Ammon's horn (tissue), 1 donor: ENCODE measurements around the gene AVPR2.

Experiments used
- DNase-seq: peaks from one replicate; pipeline ENCODE4 v3.0.0-alpha.2; 2016; ENCODE audit warnings: low spot score

AVPR2 gene

DNA sequence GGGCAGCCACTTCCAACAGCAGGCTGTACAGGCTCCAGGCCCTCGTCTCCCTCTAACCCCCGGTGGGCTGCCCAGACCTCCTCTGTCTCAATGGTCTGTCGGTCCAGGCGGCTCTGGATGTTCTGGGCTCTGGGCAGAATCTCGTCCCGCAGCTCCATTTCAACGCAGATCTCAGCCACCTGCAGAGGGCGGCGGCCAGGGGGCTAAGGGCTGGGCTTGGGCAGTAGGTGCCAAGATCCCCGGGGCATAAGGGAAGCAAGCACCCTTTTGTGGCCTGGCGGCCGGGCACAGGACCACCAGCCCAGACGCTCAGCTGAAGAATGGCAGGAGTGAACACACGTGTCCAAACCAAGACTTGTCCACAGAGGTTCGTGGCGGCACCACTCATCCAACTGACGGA, 9.2 kb downstream of the AVPR2 start:
- DNase-seq = no peak

DNA sequence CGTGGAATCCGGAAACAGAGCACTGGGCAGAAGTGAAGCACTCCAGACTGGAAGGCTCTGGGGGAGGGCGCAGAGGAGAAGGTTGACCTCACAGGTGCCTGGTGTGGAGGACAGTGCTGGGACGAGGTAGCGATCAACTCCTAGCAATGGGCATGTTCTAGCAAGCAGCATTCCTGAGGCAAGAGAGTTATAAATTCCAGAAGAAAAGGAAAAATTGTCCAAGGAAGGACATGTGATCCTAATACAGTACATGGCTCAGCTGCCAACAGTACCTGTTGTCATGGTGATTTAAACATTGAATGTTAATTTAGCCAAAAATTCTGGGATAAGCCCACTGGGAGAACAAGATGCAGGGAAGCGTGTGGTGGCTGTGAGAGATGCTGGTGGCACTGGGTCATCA, 13.4 kb downstream of the AVPR2 start:
- DNase-seq = no peak

DNA sequence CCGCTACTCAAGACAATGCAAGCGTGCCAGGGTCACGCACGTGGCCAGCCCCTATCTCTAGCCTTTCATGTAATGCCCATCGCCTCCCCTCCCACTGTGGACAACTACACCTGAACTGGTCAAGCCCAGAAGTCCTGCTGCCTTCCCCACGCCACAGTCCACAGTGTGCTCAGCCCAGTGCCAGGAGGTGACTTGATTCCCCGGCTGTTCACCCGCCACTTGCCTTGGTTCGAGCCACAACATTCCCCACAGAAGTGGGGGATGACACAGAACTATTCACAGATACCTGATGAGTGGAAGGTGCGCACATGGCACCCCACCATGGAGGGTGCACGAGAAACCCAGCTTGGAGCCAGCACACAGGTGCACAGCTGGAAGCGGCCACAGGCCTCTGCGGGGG, 14.8 kb downstream of the AVPR2 start:
- DNase-seq = no peak

DNA sequence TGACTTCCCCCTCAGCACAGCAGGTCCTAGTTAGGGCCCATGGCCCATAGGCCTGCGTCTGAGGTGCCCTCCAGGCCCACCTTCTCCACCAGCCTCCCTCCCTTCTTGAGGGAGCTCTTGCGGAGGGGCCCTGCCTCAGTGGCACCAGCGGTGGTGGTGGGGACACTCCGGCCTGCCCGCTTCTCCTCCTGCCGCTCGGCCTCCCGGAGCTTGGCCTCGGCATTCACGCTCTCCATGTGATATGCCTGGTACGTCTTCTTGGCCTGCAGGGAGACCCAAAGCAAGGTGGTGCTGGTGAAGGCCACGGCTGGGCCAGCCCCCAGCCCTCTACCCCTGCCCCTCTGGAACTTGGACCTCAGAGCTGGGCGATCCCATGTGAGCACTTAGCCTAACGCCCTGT, 16.1 kb downstream of the AVPR2 start:
- DNase-seq = no peak

DNA sequence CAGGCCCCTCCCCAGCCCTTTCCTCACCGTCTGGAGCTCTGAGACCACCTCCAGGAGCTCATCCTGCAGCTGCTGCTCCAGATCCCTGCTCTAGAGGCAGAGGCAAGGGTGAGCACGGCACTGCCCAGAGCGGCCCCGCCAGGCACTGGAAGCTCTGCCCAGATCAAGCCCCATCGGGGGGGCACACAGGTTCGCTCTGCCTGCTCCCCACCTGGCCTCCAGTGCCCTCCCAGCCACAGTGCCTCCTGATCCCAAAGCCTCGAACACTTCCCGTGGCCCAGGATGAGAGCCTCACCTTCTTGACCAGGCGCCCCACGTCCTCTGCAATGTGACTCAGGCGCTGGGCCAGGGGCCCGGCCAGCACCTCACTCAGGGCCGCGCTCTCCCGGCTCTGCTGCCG, 16.6 kb downstream of the AVPR2 start:
- no peak for DNase-seq

DNA sequence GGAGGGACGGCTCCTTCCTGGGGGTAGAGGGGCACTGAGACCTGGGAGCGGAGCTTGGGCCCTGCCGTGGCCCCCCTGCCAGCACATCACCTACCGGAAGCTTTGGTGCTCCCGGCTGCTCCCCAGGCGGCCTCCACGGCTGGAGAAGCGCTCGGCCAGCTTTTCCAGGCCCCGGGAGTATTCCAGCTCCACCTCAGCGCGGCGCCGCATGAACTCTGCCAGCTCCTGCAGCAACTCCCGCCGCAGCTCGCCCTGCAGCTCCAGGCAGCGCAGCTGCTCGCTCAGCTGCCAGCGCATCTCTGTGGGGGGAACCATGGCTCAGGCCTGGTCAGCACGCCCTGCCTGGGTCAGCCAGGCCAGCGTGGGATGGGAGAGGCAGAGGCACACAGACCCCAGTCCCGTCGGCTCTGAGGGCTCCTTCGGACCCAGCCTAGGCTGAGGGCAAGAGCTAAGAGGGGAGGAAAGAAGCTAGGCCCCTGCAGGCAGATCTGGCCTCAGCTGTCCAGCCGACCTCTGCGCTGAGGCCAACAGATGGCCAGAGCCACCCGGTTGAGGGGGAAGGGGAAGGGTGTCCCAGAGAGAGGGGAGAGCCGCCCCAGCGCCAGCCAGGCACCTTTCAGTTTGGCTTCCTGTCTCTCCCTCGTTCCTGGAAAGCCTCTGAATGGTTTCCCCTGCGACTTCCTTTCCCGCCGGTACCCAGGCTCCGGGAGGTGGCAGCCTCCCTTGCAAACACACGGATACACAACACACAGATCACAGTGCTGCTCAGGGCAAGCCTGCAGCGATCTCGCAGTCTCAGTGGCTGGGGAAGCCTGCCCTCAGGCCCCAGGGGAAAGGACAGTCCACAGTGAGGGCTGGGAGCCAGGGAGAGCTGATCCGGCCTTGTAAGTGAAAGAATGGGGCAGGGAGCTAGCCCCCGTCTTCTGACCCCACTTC, 17.3 kb downstream of the AVPR2 start:
- DNase-seq = no peak

DNA sequence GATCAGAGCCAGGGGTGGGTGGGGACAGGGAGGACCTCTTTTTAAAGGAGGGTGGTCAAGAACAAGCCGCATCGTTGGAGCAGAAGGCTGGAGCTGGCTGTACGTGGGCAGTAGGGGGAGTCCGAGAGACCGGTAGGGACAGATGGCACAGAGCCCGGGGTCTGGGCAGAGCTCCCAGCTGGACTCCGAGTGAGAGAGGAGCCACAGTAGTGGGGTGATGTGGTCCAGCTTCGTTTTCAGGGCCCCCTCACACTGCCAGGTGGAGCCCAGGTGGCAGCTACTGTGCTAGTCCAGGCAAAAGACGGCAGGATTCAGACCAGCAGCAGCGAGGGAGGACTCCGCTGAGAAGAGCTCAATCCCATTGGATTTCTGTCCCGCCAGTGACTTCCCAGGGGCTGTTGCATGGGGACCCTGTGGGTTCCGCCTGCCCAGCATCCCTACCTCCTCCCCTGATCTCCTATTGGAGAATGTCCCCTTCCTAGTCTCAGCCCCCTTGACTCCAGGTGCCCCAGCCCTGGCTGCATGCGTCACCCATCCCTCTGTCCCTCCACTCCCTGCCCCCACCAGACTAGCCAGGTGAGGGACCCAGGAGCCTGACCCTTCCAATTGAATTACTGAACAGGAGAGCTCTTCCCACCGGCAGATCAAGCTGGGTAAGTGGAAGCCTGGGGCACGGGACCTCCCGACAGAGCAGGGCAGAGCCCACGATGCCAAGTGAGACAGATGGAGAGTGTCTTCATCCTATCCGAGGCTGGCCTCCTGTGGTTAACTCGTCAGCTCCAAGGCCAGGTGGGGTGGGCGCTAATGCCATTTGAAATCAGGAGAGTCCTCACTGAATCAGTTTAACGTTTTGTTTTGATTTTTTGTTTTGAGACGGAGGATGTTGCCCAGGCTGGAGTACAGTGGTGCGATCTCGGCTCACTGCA, 18.7 kb downstream of the AVPR2 start:
- peak; percentile 69 for DNase-seq

DNA sequence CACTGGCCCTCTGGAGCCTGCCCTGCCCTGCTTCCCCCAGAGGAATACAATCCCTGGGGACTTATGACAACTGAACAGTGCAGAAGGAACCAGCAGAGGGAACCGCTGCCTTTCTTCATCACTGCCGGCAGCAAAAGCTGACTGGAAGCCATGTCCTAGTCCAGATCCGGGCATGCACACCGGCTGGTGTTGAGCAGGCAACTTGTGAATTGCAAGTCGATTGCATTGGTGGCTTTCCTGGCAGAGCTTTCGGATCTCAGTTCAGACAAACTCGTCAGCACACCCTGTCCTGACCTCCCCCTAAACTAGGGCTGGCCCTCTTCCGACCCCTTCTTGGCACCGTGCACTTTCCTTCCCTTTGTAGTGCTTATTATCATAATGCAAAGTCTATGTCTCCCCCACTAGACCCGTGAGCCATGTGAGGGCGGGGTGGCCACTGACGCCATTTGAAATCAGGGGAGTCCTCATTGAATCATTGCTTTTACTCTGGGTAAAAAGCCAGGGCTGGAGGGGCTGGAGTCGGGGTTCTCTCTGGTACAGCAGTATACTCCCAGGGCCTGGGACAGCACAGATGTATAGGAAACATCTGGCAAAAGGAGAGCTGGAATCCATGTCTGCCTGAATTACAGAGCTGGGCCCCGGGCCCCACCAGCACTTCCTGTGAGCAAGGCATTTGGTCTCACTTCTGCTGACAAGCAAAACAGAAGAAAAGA, 19.8 kb downstream of the AVPR2 start:
- DNase-seq = peak; percentile 54

DNA sequence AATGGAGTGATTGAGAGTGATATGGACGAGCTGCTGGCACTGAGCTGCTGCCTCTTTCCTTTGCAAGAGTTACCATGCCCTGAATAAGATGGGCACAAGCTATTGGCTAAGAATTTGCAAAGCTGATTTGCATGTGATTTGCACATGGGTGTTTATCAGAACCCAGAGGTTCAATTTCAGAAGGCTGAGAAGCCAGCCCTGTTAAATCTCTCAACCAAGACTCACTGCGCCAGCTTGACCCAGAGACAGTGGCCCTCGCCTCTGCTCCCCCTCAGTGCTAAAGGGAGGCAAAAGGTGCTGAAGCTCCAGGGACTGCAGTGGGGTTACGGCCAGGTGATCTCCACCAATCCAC, 20.9 kb downstream of the AVPR2 start:
- DNase-seq = no peak

DNA sequence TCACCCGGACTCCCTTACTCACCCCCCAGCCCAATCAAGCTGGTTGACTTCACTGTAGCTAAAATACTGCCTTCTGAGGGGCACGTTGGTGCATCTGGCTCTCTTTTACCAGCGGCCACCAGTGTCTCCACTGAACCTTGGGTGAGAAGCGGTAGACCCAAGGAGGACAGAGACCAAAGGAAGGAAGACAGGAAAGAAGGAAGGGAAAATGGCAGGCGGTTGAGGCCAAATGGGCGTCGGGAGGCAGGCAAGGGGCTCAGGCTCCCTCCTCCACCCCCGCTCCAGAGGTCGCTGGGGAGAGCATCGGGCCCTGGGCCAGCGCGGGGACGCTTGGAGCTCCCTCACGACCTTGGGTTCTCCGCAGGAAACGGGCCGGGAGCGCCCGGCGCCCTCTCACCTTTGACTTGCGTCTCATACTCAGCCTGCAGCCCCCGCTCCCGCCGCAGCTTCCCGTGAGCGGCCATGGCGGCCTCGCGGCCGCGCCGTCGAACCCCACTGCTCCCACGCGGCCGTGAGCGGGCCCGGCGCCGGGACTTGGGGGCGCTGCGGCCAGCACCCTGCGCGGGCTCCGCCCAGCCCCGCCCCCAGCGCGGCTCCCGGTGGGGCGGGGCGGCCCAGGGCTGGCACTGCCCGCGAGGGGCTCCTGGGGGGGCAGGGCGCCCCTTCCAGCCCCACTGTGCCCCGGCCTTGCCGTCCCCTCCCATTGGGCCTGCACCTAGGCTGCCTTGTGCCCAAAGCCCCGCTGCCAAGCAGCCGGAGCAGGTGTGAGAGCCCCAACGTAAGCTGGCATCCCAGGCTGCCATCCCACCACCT, 21.5 kb downstream of the AVPR2 start, which contains the start of gene ARHGAP4:
TSS of gene ARHGAP4 (minus strand) at position 526 of the 813 bp plus-strand sequence. CDS start at position 464, 62 bp downstream.
- no peak for DNase-seq

DNA sequence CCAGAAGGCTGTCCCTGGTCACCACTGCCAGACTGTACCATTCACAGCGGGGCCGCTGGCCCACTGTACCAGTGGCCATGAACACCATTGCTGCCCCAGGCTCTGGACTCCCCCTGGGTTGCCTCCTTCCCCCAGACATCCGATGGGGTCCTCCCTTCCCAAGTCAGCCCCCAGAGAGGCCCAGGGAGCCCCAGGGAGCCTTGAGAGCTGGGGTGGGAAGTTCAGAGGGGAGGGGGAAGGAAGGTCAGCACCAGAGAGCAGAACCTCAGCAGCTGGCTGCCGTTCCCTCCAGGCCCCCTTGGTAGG, 22.0 kb downstream of the AVPR2 start:
- DNase-seq = no peak

DNA sequence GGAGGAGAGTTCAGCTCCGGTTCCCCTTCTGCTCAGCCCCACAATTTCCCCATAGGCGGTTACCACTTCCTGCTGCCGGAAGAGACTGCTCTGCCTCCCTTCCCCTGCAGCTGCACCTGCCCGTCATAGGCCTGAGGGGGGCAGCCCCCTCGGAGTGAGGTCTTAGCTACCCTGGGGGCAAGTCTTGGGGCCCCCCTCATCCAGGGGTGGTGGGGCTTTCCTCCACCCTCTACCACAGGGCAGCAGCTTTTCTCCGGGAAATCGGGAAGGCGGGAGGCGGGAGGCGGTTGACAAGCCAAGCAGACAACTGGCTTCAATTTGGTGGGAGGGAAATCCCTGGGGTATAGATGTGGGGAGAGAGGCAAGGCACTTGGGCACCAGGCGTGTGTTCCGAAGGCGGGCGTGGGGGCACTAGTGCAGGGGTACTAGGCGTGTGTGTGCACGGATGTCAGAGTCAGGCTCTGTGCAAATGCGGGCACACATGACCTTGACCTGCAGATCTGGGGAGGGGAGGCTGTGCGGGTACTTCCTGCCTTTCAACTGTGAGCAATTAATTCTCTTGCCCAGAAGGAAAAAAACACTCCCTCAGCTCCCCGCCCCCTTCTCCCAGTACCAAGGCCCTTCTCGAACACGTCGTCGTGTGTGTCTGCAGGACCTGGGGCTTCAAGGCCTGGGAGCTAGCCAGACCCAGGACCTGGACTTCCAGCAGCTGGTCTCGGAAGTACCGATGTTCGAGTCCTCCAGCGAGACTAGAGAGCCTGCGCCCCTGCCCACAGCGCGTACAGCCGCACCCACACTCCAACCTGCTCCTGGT, 22.6 kb downstream of the AVPR2 start:
- peak; percentile 50 for DNase-seq

DNA sequence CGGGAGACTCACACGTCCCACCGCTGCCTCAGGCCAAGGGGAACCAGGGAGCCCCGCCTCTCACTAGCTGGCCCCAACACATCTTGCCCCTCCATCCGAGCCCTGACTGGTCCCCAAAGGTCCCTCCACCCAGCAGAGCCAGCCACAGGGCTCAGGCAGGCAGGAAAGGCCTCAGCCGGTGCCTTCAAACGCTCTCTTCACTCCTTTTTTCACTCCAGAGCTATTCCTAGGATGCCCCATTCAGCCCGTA, 23.1 kb downstream of the AVPR2 start:
- DNase-seq = no peak

DNA sequence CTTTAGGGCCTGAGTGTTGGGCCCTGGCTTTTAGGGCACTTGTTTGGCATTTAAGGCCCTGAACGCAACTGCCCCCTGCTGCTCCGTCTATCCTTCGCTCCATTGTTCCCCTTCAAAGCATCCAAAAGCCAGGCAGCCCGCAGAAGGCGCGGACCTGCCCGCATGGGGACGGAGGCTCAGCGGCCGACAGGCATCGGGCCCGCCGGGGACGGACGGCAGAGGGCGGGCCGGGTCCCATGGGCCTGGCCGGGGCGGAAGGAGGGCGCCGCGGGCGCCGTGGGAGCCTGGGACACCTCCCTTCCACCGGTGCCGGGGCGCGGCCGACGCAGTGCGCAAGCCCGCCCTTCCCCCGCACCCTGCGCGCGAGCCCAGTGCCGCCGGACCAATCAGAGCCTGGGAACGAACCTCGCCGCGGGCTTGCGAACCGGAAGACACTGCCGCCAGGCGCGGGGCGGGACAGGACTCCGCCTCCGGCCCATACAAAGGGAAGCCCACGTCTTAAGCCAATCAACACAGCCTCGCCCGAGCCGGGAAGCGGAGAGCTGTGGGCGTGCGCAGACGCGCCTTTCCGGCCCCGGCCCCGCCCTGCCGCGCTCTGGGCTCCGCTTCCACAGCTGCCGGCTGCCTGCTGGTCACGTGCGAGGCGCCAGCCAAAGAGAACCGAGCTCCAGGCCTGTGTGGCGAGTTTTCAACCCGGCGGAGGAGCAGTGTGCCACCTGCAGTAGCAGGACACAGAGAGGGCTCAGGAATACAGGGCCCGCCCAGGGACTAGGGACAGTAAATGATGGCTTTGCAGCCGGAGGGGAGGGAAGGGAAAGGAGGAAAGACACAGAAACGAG, 23.7 kb downstream of the AVPR2 start:
- DNase-seq = peak; percentile 96

DNA sequence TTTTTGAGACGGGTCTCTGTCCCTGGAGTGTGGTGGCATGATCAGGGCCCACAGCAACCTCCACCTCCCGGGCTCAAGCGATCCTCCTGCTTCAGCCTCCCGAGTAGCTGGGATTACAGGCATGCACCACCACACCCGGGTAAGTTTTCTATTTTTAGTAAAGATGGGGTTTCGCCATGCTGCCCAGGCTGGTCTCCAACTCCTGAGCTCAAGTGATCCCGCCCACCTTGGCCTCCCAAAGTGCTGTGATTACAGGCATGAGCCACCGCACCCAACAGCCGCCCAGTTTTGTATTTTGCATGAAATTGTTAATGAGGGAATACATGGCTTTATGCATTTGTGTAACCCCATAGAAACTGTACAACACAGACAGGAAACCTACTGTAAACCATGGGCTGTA, 24.4 kb downstream of the AVPR2 start:
- DNase-seq = no peak

DNA sequence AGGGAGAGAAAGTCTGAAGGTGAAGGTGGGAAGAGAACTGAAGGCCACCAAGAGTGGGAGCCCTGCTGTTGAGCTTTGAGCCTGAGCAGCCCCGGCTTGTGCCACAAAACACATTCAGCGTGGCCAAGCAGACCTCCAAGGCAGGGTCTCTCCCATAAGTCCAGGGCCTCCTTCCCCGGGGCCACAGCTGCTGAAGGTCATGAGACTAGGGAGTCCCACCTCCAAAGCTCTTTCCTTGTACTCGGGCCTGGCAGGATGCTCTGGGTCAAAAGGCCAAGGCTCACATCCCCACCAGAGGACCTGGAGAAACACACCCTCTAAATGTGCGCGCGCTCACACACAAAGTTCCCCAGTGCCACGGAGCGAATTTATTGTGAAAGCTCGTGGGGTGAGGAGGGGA, 25.1 kb downstream of the AVPR2 start:
- DNase-seq = no peak

DNA sequence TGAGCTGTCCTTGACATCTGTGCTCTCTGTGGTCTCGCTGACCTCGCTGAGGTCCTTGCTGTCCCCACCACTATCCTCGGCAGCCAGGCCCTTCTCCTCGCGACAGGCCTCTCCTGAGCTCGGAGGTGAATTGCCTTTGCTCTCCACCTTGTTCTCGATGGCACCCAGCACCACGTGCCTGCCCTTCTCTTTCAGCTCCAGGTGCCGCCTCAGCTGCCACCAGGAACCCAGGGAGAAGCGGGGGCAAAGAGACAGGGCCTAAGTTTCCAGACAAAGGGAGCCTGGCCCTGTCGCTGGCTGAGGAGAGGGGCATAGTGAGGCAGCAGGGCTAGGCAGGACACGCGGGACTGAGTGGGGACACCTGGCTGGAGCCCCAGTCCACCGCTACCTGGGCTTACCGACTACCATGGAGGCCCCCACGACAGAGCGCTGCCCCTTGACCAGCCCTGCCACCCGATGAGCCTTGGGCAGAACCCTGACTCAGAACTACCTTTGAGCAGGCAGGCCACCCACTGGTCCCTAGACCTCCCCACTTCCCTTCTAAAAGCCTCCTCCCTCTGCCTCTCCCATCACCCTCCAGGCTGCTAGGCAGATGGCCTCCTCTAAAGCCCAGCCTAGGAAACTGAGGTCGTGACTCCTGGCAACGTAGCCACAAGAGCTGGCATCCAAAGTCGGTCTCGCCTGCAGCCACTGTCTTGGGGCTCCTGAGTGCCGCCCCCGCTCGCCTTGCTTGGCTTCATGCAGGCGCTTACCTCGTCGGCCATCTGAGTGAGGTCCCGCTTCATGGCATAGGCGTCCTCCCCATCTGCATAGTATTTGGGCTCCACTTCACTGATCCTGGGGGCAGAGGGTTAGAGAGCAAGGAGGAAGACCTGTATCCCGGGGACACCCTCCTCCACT, 25.8 kb downstream of the AVPR2 start:
- no peak for DNase-seq

DNA sequence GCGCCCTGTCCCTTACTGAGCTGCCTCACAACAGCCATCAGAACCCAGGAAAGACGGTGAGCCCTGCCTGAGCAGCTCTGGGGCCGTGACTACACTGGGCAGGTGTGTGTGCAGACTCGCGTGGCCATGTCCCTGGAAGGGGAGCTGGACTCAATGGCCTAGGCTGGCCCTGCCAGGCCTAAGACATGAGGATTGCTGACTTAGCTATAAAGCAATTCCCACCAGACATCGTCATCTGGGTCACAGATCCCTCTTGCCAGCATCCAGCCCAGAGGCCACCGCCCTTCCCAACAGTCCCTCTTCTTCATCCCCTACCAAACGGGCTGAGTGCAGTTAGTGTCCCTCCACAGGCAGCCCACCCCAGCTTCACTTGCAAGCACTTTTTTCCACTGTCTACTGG, 26.7 kb downstream of the AVPR2 start:
- DNase-seq = no peak

DNA sequence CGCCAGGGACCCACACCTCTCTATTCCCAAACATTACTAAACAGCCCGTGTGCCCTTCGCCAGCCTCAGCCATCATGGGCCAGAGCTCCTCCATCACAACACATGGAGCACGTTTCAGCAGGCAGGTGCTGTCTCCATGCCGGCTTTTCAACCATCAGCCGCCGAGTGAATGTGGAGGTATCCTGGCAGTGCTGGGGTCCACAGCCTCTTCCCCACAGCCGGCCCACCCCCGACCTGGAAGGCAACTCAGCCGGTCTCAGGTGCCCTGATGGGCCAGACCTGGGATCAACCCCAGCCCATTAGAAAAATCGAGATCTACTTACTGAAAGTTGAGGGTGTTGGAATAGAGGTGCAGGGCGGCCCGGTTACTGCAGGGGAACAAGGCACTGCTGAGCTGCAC, 27.3 kb downstream of the AVPR2 start:
- no peak for DNase-seq
